ENCODE measurements around the gene AMN1.

Gene AMN1

GRCh38 chr12:31631809-31632208, 97.0 kb downstream of the AMN1 start:
- H3K27ac ChIP-seq: no peak overlapping the region
- TF ChIP-seq CTCF (conservative IDR thresholded peaks at IDR 0.05): no peak
- TF ChIP-seq ZFX (IDR thresholded peaks at IDR 0.05): no peak

GRCh38 chr12:31631023-31631724, 97.6 kb downstream of the AMN1 start:
- H3K27ac ChIP-seq: no peak overlapping the region
- TF ChIP-seq ZFX (IDR thresholded peaks at IDR 0.05): no peak
- TF ChIP-seq CTCF (conservative IDR thresholded peaks at IDR 0.05): no peak

- TF ChIP-seq ZFX (IDR thresholded peaks at IDR 0.05) (no peak), CTCF (conservative IDR thresholded peaks at IDR 0.05) (no peak)
- no peak overlapping the region for H3K27ac ChIP-seq
Observed at GRCh38 chr12:31629756-31630732, 98.8 kb downstream of the AMN1 start.

- TF ChIP-seq CTCF (conservative IDR thresholded peaks at IDR 0.05) (no peak), ZFX (IDR thresholded peaks at IDR 0.05) (no peak)
Observed at GRCh38 chr12:31627456-31628054, 101.3 kb downstream of the AMN1 start.

GRCh38 chr12:31626270-31626995, 102.4 kb downstream of the AMN1 start:
- TF ChIP-seq CTCF (conservative IDR thresholded peaks at IDR 0.05) (no peak), ZFX (IDR thresholded peaks at IDR 0.05) (no peak)
- H3K27ac ChIP-seq: no peak overlapping the region

More at GRCh38 chr12:31627456-31628054, 101.3 kb downstream of the AMN1 start:
- H3K27ac ChIP-seq: no peak overlapping the region

- TF ChIP-seq ZFX (IDR thresholded peaks at IDR 0.05) (no peak), CTCF (conservative IDR thresholded peaks at IDR 0.05) (no peak)
- no peak overlapping the region for H3K27ac ChIP-seq
Observed at GRCh38 chr12:31622038-31622437, 106.8 kb downstream of the AMN1 start.
